Mucosa of rectum (tissue), 2 donors: ENCODE data around the gene CERS6.

Experiments
- H3K27ac ChIP-seq, 2 donors: one replicate each; pipeline ENCODE4 v1.7.0; 2013; ENCODE audit warnings: inconsistent platforms in 2 of 2, low read depth in 2 of 2, low read length in 2 of 2
- H3K27me3 ChIP-seq, 2 donors: one replicate each; pipeline ENCODE4 v1.7.0; 2013; ENCODE audit warnings: low read length in 2 of 2; ENCODE audit not compliant: control insufficient read depth in 2 of 2, insufficient read depth in 2 of 2
- H3K36me3 ChIP-seq, 2 donors: one replicate each; pipeline ENCODE4 v1.7.0; 2013; ENCODE audit warnings: low read length in 2 of 2; ENCODE audit not compliant: control insufficient read depth in 2 of 2, insufficient read depth in 2 of 2
- H3K4me1 ChIP-seq, 2 donors: one replicate each; pipeline ENCODE4 v1.7.0; 2013; ENCODE audit warnings: low read length in 2 of 2, mild to moderate bottlenecking in 1 of 2; ENCODE audit not compliant: control insufficient read depth in 2 of 2, insufficient read depth in 2 of 2
- H3K4me3 ChIP-seq, 2 donors: one replicate each; pipeline ENCODE4 v1.7.0; 2013; ENCODE audit warnings: low read length in 2 of 2
- H3K9ac ChIP-seq, 2 donors: one replicate each; pipeline ENCODE4 v1.7.0; 2013; ENCODE audit warnings: low read length in 2 of 2, low read depth in 1 of 2, mild to moderate bottlenecking in 1 of 2
- H3K9me3 ChIP-seq, 2 donors: one replicate each; pipeline ENCODE4 v1.7.0; 2013; ENCODE audit warnings: low read length in 2 of 2; ENCODE audit not compliant: control insufficient read depth in 2 of 2
- donor health status: healthy.
- donor health status: Normal muscosa, but diverticular disease.

Gene CERS6

DNA sequence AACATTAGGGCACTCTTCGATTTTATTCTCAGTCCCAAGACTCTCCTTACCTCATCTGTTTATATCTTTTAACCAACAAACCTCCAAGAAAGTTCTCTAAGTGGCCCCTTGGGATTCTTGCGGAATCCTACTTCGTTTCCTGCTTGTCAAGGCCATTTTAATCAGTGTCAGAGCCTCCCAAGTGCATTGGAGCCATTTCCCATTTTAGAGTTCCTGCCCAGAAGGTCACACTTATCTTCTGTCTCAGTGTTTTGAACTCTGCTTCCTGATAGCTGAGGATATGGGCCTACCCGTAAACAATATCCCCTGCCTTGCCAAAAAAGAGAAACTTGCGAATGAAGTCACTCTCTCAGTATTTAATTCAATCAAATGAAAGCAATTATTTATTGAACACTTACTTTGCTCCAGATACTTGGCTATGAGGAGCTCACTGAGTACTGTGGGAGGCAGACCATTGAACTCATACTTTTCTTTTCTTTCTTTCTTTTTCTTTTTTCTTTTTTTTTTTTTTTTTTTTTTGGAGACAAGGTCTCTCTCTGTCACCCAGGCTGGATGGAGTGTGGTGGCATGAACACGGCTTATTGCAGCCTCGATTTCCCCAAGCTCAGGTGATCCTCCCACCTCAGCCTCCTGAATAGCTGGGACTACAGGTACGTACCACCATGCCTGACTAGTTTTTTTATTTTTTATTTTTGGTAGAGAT is 340.7 kb downstream of the CERS6 start:
- H3K9me3 ChIP-seq: no peaks in the 10 kb centered on the region
- no peaks in the 10 kb centered on the region for H3K36me3 ChIP-seq
- peak overlapping the region in 1 of 2 donors; percentile 16 for H3K27ac ChIP-seq
- peaks cover 17 to 33% of the 10 kb centered on the region in 2 donors for H3K4me1 ChIP-seq
- H3K27me3 ChIP-seq: no peaks in the 10 kb centered on the region
- no peak overlapping the region for H3K9ac ChIP-seq
- H3K4me3 ChIP-seq: no peak overlapping the region

DNA sequence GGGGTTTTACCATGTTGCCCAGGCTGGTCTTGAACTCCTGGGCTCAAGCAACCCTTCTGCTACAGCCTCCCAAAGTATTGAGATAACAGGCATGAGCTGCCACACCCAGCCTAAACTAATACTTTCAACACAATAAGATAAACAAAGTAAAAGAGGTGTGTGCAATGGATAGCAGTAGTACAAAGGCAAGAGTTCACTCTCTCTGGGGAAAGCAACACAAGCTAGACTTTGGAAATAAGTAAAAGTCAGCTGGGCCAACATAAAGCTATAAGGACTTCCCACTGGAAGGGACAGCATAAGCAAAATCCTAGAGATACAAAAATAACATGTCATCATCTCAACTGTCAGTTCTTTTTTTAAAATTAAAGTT is 341.2 kb downstream of the CERS6 start:
- peaks cover 22 to 37% of the 10 kb centered on the region in 2 donors for H3K4me1 ChIP-seq
- no peaks in the 10 kb centered on the region for H3K9me3 ChIP-seq
- no peaks in the 10 kb centered on the region for H3K36me3 ChIP-seq
- H3K4me3 ChIP-seq: no peak overlapping the region
- H3K27me3 ChIP-seq: no peaks in the 10 kb centered on the region
- H3K27ac ChIP-seq: peak overlapping the region; percentile 16 to 27
- no peak overlapping the region for H3K9ac ChIP-seq

DNA sequence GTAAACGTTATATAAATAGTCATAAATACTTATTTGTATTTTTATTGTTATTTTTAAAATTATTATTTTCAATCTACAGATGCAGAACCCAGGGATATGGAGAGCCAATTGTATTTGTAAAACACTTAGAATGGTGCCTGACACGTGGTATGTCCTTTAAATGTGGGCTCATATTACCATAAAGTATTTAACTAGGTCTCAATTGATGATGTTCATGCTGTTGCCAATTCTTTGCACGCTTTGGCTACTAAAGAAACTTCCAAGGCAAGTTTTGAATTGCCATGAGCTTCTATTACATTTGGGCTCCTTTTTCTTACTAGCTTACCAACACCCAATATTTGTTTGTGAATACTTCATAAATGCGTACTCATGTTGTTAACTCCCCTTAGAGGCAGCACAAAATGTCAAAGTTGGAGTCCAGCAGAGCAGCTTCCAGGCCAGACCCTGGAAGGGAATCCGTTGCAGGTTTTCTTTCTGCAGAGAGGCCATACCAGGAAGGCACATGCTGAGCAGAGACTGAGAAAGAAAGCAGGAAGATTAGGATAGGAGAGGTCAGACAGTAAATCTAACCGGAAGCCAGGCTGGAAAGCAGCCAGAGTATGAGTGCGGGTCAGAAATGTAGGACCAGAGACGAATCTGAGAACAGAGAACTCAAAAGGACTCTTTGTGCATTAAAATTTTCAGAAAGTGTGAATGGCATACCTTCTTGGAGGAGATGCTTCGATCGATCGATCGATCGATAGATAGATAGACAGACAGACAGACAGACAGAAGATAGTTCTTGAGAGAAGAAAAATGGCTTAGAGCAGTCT is 342.2 kb downstream of the CERS6 start:
- H3K4me3 ChIP-seq: no peak overlapping the region
- no peaks in the 10 kb centered on the region for H3K36me3 ChIP-seq
- H3K27me3 ChIP-seq: no peaks in the 10 kb centered on the region
- H3K4me1 ChIP-seq: peaks cover 22 to 37% of the 10 kb centered on the region in 2 donors
- no peak overlapping the region for H3K9ac ChIP-seq
- peak overlapping the region; percentile 67 to 78 for H3K27ac ChIP-seq
- H3K9me3 ChIP-seq: no peaks in the 10 kb centered on the region

DNA sequence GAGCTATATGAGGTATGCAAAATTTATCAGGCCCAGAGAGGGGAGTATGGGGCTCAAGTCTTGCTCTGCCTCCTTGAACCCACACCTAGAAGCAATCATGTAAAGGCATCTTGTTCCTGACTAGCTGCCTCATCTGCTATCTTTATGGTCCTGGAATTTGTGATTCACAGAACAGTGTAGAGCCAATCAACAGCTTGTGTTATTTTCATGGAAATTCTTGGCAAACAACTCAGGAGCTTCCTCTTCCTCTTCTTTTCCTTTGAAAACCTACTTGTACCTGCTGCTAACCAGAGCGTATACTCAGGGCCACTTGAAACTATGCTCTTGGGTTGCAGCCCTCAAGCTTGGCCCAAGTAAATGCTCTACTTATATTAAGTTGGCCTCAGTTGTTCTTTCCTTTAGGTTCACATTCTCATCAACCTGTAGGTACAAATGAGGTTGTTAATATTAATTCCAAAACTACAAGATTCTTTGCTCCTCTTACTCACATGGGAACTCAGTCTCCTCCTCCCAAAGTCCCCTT is 342.9 kb downstream of the CERS6 start:
- no peaks in the 10 kb centered on the region for H3K9me3 ChIP-seq
- H3K9ac ChIP-seq: no peak overlapping the region
- no peak overlapping the region for H3K4me3 ChIP-seq
- peak overlapping the region; percentile 78 to 79 for H3K27ac ChIP-seq
- no peaks in the 10 kb centered on the region for H3K27me3 ChIP-seq
- no peaks in the 10 kb centered on the region for H3K36me3 ChIP-seq
- peaks cover 25 to 37% of the 10 kb centered on the region in 2 donors for H3K4me1 ChIP-seq

DNA sequence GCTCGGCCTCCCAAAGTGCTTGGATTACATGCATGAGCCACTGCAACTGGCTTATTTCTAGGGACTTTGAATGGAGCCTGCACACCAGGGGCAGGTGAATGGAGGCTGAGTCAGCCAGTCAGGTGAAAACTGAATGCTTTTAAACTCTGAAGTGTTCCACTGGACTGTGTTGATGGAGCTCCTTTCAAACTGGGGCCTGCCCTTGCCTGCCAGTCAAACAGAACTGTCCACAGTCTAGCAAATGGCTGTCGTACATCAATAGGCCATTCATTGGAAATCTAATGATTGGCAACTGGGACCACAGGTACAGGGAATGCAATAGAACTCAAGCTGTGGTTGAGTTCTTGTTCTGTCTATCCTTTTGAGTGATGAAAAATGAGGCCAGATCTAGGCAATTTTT is 345.4 kb downstream of the CERS6 start:
- H3K27ac ChIP-seq: peak overlapping the region; percentile 86 to 91
- H3K36me3 ChIP-seq: no peaks in the 10 kb centered on the region
- no peak overlapping the region for H3K4me3 ChIP-seq
- H3K9ac ChIP-seq: peak overlapping the region in 1 of 2 donors; percentile 35
- peaks cover 25 to 39% of the 10 kb centered on the region in 2 donors for H3K4me1 ChIP-seq
- no peaks in the 10 kb centered on the region for H3K9me3 ChIP-seq
- no peaks in the 10 kb centered on the region for H3K27me3 ChIP-seq

DNA sequence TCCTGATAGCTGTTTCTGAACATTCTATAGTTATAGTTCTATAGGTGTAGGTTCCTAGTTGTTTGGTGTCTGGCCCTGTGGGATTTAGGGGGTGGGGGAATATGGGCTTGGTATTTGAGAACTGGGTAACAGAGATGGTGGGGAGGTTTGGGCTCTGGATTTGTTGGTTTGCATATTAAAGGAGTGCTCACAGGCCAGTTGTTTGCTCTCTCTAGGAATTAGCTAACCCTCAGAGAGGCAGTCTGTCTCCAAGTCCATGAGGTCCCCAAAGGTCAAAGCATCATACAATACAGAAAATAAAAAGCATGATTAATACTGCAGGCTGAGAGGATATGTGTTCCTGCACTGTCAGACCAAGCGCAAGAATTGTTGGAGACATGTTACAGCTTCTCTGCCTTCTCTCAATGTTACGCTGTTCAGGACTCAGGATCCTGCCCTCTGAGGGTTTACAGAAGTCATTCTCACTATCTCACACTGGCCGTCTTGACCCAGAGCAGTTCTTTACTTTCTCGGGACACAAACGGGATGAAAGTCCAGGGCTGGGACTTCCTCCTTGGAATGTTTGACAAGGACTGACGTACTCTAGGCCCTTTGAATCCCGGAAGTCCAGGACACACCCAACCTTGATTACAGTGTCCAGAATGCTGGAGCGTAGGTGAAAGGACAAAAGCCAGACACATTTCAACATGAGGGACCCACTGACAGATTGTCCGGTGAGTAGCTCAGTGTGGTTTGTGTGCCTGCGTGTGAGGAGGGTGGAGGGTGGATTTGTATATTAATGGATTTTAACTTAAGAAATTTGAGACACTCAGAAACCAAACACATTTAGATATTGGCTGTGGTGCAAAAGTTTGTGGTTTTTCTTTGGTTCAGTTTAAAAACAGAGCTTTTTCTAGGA is 346.1 kb downstream of the CERS6 start, which contains the start of gene NOSTRIN:
Gene NOSTRIN, plus strand, starts transcription at position 677 of the 898 bp plus-strand sequence. Its CDS starts 10 bp downstream, at position 687.
- Histone ChIP-seq H3K9me3 (no peaks in the 10 kb centered on the region), H3K27ac (peak within 1 kb of the TSS; percentile 86 to 91)

DNA sequence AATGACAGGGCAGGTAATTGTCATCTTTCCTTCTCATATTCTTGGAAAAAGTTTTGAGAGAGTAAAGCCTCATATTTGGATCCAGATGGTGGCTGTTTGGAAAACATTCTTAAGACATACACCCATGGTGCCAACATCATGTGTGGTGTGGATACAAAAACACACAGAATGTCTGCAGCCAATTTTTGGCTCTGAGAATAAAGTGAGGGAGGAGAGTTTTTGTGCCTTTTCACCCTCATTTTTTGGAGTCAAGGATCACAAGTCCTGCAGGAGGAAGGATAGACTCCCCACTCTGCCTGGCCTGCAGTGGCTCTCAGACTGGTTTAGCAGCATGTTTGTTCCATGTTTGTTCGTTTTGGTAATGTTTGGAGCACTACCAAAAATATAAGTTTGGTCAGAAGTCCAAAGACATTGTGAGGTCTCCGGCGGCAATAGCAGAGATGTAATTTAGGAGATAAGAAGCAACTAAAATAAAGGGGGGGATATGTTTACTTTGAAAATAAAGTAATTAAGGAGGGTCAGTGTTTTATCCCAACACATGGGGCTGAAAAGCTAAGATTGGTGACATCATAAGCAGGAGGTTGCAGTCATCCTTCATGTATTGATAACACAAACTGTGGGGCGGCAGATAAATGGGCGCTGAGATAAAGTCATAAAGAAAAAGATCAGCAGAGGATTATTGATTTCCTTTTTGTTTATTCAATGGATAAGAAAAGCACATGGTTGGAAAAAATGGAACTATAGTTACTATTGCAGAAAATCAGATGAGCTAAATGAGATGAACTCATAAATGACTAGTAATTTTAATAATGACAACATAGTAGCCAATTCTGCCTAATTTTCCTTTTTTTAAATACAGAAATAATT is 347.0 kb downstream of the CERS6 start:
- peak overlapping the region; percentile 69 to 75 for H3K4me3 ChIP-seq
- H3K27me3 ChIP-seq: no peaks in the 10 kb centered on the region
- peak overlapping the region; percentile 86 to 91 for H3K27ac ChIP-seq
- no peaks in the 10 kb centered on the region for H3K9me3 ChIP-seq
- H3K9ac ChIP-seq: peak overlapping the region; percentile 57 to 72
- H3K4me1 ChIP-seq: peaks cover 20 to 31% of the 10 kb centered on the region in 2 donors
- no peaks in the 10 kb centered on the region for H3K36me3 ChIP-seq

More for the DNA sequence above, 346.1 kb downstream of the CERS6 start, which contains the start of gene NOSTRIN:
- Histone ChIP-seq H3K4me3 (peak within 1 kb of the TSS; percentile 69 to 75), H3K27me3 (no peaks in the 10 kb centered on the region), H3K9ac (peak within 1 kb of the TSS; percentile 57 to 72), H3K36me3 (no peaks in the 10 kb centered on the region), H3K4me1 (peaks cover 25 to 39% of the 10 kb centered on the region in 2 donors)

DNA sequence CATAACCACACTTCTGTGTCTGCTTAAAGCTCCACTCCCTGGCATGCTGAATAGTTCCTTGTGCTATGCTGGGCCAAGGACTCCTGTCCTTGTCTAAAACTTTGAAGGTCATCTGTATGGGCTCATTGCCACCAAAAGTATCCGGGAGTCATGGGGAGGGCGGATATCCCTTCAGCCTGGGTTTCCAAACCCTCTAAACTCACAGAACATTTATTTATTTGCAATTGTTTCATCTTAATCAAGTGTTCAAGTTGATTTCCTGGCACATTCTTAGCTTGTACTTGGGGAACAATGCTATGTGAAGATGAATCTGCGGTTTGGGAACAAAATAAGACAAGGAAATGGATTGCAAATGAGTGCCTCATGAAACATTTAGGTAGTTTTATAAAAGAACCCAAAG is 348.1 kb downstream of the CERS6 start:
- H3K27ac ChIP-seq: peak overlapping the region in 1 of 2 donors; percentile 86
- no peaks in the 10 kb centered on the region for H3K27me3 ChIP-seq
- peaks cover 15 to 20% of the 10 kb centered on the region in 2 donors for H3K4me1 ChIP-seq
- no peaks in the 10 kb centered on the region for H3K9me3 ChIP-seq
- peak overlapping the region; percentile 0 to 49 for H3K9ac ChIP-seq
- peak overlapping the region; percentile 26 to 75 for H3K4me3 ChIP-seq
- no peaks in the 10 kb centered on the region for H3K36me3 ChIP-seq

DNA sequence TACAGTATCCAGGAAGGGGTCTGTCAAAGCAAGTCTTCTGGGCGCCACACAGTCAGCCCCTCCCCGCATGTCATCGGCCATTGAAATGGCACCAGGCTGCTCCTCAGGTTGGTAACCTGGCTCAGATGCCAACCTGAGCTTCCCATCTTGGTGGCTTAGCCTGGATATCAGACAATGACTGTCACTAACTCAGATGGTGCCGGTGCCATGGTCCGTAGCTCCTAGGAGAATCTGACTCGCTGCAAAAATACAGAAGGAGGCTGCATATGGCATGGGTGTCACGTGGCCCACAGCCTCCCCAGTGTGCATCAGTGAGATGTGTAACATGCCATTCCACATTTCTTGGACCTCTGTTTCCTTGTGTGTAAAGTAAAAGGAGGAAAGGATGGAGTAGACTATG is 349.5 kb downstream of the CERS6 start:
- Histone ChIP-seq H3K9me3 (no peaks in the 10 kb centered on the region), H3K27ac (no peak overlapping the region), H3K36me3 (no peaks in the 10 kb centered on the region), H3K4me1 (peaks cover 12 to 13% of the 10 kb centered on the region in 2 donors), H3K4me3 (no peak overlapping the region), H3K27me3 (no peaks in the 10 kb centered on the region), H3K9ac (no peak overlapping the region)
